GM21423 (cell line): Measurements from ENCODE around the gene CYP27A1.

ENCODE experiments used
- ATAC-seq: cut with Tn5 transposase; IDR thresholded peaks from one replicate; pipeline ENCODE4 v1.9.1; 2021; ENCODE audit warnings: mild to moderate bottlenecking, moderate library complexity; ENCODE audit not compliant: unreplicated experiment

The CYP27A1 gene

GRCh38 chr2:218809515-218809914 is 27.6 kb downstream of the CYP27A1 start:
- ATAC-seq, result no peak

- ATAC-seq, result no peak
Observed at GRCh38 chr2:218810256-218810655, 28.3 kb downstream of the CYP27A1 start.

GRCh38 chr2:218811382-218811781 is 29.4 kb downstream of the CYP27A1 start:
- no peak for ATAC-seq

- no peak for ATAC-seq
Observed at GRCh38 chr2:218812096-218812815, 30.3 kb downstream of the CYP27A1 start.

- ATAC-seq, result no peak
Observed at GRCh38 chr2:218812861-218813260, 30.9 kb downstream of the CYP27A1 start.

- no peak for ATAC-seq
Observed at GRCh38 chr2:218813771-218814460, 32.0 kb downstream of the CYP27A1 start.

GRCh38 chr2:218814540-218815243 is 32.7 kb downstream of the CYP27A1 start:
- no peak for ATAC-seq

GRCh38 chr2:218815244-218815637 is 33.3 kb downstream of the CYP27A1 start:
- no peak for ATAC-seq

GRCh38 chr2:218815649-218816048 is 33.7 kb downstream of the CYP27A1 start:
- ATAC-seq, result no peak

- no peak for ATAC-seq
Observed at GRCh38 chr2:218816561-218817011, 34.6 kb downstream of the CYP27A1 start.

- no peak for ATAC-seq
Observed at GRCh38 chr2:218819093-218819492, 37.1 kb downstream of the CYP27A1 start.

- ATAC-seq, result no peak
Observed at GRCh38 chr2:218820746-218821369, 38.9 kb downstream of the CYP27A1 start.

GRCh38 chr2:218821605-218822211 is 39.8 kb downstream of the CYP27A1 start:
- ATAC-seq, result no peak

- no peak for ATAC-seq
Observed at GRCh38 chr2:218822622-218823021, 40.7 kb downstream of the CYP27A1 start.

GRCh38 chr2:218823196-218823855 is 41.4 kb downstream of the CYP27A1 start:
- ATAC-seq, result no peak

- no peak for ATAC-seq
Observed at GRCh38 chr2:218824004-218824403, 42.1 kb downstream of the CYP27A1 start.

- ATAC-seq, result no peak
Observed at GRCh38 chr2:218826791-218827190, 44.8 kb downstream of the CYP27A1 start.

- ATAC-seq, result no peak
Observed at GRCh38 chr2:218827701-218828476, 45.9 kb downstream of the CYP27A1 start.

GRCh38 chr2:218828477-218828778 is 46.5 kb downstream of the CYP27A1 start:
- ATAC-seq, result no peak
